ENCODE results near the gene BMP6. TPM values are rescaled to one million over a fixed set of nuclear protein-coding genes. Genes with fewer than 3 reads are reported as not detected.
"Not testable (repeated sequence)": the region's sequence is repeated elsewhere in the genome, so short reads cannot be mapped to it uniquely, and the experiment has no call there.

The BMP6 gene
- polyA plus RNA-seq, 1 donor = 1.1 TPM

DNA sequence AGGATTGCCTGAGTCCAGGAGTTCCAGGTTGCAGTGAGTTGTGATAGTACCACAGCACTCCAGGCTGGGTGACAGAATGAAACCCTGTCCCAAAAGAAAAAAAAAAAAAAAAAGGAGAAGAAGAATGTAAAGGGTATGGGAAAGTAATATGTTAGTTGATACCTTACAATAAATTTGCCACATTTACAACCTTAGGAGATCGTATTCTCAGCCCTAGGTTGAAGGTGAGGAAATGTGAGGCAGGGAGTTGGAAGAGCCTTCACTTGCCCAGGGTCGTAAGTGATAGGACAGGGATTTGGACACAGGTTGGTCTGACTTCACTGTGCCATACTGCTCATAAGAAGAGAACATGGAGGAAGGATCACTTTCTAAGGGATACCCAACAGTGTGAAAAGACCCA lies 68.6 kb downstream of the BMP6 start:
- no peak for DNase-seq

GRCh38 chr6:7797386-7797785 lies 71.5 kb downstream of the BMP6 start:
- no peak for DNase-seq

DNA sequence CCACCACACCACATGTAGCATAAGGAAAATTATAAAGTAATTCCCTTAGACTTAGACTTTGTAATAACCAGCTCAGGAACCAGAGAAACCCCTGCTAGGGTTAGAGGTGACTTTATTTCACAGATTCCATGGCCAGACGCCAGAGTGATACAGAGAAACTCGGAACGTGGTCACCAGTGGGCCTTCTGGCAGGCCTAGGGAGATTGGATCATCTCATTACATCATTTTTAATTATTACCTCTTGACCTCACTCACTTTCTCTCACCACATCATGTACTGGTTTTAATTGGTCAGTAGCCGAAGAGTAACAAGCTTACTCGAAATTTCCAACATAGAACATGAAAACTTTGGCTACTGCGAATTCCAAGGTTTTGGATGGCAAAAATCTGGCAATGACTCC lies 72.9 kb downstream of the BMP6 start:
- DNase-seq = no peak

DNA sequence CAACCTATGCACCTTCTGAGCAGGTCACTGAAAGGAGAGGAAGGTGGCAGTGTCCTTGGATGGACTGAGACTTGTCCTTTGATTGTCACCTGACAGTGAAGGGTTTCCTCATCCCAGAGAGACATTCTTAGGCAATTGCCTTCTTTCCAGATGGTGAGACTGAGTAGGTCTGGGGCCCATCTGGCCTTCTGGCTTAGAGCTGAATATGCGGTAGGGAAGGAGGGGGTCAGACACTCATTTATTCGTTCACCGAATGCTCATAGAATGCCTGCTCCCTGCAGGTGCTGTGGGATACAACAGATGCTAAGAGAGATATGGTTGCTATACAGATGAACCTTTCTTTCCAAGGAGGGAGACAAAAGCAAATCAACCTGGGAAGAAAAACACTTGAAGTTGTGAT lies 76.8 kb downstream of the BMP6 start:
- no peak for DNase-seq

- no peak for DNase-seq
Measured at GRCh38 chr6:7803214-7803613, 77.3 kb downstream of the BMP6 start.

DNA sequence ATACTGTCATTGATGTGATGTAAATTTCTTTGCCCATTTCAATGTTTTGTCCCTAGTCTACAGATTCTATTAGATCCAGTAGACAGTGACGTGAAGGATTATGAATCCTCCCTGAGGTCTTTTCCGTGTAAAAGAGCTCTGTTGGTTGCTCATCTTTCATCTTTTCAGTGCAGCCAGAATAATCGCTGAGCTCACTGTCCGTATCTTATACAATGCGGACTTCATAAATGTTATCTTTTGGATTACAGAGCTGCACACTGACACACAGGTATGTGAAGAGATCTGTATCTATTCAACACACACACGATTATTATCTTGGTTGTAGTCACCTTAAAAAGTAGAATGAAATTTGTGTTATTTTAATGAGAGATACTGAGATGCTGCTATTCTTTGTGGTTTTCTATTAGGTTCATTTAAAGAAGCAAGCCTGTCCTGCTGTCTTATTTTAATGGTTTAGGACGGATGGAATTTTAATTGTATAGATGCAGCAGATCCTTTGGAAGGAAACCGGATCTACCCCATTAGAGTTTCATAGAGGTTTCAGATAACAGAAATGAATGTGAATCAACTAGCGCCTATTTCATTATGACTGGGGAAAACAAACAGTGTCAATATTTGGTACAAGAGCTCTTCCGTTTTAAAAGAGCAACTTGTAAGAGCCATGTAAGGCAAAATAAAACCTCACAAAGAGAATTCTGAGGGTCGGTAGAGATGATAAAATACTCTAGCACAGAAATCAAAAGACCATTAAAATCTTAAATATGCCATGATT lies 79.4 kb downstream of the BMP6 start:
- no peak for DNase-seq

- DNase-seq = no peak
Measured at GRCh38 chr6:7805850-7806214, 79.9 kb downstream of the BMP6 start.

DNA sequence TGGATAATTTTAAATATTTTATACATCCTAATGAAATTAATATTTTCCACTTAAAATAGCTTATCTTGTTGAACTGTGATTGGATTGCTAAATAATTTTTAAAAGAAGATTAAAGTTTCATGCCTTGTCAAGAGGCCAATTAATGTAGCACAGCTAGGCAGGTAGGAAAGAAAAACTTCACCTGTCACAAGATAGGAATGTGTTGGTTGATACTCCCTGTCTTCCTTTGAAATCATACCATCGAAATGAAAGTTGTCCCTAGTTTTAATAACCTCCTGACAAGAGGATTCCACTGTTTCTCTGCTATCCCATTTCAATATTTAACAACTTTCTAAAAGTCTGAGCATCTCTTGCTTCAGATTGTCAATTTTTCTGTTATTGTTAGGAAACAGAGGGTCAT lies 80.8 kb downstream of the BMP6 start:
- DNase-seq = no peak

- no peak for DNase-seq
Measured at GRCh38 chr6:7809346-7809745, 83.4 kb downstream of the BMP6 start.

- no peak for DNase-seq
Measured at GRCh38 chr6:7811441-7811840, 85.5 kb downstream of the BMP6 start.

GRCh38 chr6:7812623-7813022 lies 86.7 kb downstream of the BMP6 start:
- DNase-seq = no peak

DNA sequence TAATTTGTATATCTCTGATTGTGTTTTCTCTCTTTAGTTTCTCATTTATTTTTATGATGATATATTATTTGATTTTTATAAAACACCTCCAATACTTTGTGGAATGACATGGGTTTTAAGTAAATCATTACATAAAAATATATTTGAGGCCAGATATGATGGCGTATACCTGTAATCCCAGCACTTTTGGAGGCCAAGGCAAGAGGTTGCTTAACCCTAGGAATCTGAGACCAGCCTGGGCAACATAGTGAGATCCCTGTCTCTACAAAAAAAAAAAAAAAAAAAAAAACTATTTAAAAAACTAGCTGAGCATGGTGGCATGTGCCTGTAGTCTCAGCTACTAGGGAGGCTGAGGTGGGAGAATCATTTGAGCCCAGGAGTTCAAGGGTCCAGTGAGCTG lies 87.3 kb downstream of the BMP6 start:
- no peak for DNase-seq

DNA sequence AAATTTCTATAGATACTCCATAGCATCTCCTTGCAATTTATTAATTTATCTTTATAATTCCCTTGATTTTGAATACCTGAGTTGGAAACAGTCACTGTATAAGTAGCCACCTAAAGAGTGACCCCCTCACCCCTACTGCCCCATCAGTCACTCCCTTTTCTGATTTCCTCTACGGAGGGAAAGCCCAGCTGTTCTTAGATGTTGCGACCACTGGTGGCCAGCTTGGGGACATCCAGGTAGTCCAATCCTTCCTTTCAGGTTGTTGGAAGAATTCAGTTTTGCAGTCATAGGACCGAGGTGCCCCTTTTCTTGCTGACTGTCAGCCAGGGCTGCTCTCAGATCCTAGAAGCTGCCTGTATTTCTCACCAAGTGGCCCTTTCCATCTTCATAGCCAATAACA lies 87.8 kb downstream of the BMP6 start:
- no peak for DNase-seq

DNA sequence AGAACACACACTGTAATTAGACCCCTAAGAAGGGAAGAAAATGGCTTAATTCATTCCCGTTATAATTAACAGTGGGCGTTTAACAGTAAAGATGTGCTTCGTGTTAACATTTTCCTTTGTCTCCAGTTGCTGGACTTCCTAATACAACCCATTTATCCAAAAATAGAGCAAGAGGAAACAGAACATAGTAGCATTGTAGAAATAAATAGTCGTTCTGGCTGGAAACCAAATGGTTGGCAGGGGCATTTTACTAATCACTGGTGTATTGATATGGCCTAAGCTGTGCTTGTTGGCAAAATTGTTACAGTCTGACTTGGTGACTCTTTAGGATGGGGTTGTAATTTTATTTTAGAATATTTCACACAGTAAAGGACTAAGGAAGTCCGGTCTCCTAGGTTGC lies 89.8 kb downstream of the BMP6 start:
- DNase-seq = no peak

- DNase-seq = not testable (repeated sequence)
Measured at GRCh38 chr6:7817184-7817583, 91.3 kb downstream of the BMP6 start.

DNA sequence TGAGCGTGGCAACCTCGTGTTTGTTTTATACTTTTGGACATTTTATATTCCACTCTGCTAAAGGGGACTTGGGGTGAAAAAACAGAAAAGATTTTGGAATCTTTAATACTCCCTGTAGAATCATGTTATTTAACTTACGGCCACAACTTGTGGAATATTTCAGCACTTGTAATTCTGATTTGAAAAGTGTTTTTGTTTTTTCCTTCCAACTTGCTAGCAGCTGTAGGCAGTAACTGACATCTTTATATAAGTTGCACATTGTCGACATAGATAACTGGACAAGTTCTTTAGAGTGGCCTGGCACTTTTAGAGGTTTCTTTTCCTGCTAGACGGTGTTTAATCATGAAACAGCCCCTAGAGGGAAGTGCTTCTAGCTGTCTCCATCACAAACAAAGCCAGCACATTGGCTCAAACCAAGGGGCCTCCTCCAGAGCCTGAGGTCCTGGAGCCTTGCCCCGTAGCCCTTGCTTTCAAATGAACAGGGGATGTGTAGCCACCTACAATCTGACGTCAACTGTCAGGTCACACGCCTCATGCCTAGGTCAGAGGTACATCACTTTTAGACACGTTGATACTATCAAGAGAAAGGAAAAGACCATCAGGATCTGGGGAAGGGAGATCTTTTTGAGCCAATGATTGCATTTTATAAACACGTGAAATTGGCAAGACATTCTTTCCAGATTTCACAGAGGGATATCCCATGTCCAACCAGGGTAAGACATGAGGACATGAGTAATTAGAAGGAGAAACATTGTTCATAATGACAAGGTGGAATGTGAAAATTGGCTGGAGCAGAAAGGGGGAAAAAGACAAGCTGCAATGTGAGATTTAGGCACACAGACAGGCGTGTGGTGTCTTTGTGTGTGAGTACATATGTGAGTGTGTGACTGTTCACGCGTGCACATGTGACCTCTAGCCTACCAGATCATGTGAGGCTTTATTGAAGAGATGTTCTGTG lies 92.6 kb downstream of the BMP6 start:
- DNase-seq = no peak

DNA sequence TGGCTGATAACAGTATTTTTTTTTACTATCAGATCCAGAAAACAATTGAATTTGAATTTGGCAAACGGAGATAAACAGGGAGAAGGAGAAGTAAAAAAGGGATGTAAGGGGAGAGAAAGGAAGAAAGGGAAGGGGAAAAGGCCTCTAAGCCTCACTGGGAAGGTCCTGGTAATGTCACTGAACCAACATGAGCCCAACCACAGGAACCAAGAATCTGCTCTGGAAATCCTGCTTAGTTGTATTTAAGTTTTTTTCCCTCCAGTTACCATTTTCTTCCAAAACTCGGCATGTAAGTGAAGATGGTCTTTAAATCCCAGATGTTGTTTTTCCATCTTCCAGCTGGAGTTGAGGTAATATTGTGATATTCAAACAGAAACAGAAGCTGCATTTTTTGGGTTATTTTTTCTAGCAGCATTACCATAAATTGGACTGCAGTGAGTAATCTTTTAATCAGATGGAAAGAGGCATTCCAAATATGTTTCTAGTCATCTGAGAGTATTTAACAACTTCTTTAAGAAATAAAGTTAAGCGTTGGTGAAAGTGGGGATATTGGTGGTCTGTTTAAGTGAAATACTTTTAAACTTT lies 93.6 kb downstream of the BMP6 start:
- peak; percentile 40 for DNase-seq

GRCh38 chr6:7820288-7820835 lies 94.5 kb downstream of the BMP6 start:
- no peak for DNase-seq

GRCh38 chr6:7821426-7821825 lies 95.5 kb downstream of the BMP6 start:
- no peak for DNase-seq

DNA sequence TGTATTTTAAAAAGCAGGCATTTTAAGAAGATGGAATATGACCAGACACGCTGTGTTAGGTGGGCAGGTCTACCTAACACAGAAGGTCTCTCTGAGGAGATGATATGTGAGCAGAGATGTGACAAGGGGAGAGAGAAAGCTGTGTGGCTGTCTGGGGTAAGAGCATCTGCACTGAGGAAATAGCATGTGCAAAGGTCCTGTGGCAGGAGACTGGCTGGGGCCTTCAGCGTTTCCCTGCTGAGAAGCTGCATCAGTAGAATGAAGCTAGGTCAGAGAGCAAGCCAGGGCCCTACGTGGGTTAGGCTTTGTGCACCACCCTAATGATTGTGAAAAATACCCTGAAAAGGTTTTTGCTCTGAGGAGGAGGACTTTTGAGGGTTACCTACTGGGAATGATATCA lies 97.7 kb downstream of the BMP6 start:
- no peak for DNase-seq

DNA sequence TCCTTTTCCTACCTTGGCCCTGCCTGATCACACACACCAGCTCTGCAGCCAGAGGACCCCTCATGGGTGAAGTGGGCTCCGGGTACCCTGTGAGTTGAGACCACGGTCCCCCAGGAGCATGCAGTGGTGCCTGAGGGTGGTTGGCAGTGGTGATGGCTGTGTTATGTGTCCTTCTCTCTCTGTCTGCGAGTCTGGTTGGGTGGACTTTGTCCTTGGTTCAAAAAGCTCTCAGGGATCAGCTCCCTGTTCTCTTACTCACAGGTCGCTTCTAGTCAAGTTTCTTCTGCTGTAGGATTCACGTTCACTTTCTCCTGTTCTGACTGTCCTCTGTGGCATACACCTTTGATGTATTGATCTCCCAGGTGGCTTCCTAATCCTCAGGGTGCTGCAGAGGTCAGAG lies 100.1 kb downstream of the BMP6 start:
- DNase-seq = no peak

- DNase-seq = no peak
Measured at GRCh38 chr6:7827142-7827541, 101.2 kb downstream of the BMP6 start.

GRCh38 chr6:7828124-7828523 lies 102.2 kb downstream of the BMP6 start:
- DNase-seq = no peak
